ENCODE results near the gene OR51V1. TPM values are rescaled to one million over a fixed set of nuclear protein-coding genes. Genes with fewer than 3 reads are reported as not detected.
A peak's percentile ranks its signal among the peaks of the same experiment; 100 is the strongest.

The OR51V1 gene
- total RNA-seq, 1 donor from 2014 or later: not detected

GRCh38 chr11:5224538-5225479, 24.3 kb upstream of the OR51V1 start:
- no peaks in the 10 kb centered on the region for H3K36me3 ChIP-seq
- H3K4me1 ChIP-seq: no peaks in the 10 kb centered on the region
- H3K27me3 ChIP-seq: no peaks in the 10 kb centered on the region
- no peak for TF ChIP-seq CTCF (IDR thresholded peaks at IDR 0.05)
- intact Hi-C loops (cut with DNase I): no loop called here
- no peak for DNase-seq (ENCODE audit: low spot score in 2 of 2)
- peaks cover 0 to 4% of the 10 kb centered on the region in 2 donors for H3K9me3 ChIP-seq
- no peak overlapping the region for H3K27ac ChIP-seq
- no peak overlapping the region for H3K4me3 ChIP-seq

GRCh38 chr11:5223686-5224085, 23.2 kb upstream of the OR51V1 start:
- Histone ChIP-seq H3K27ac (no peak overlapping the region), H3K36me3 (no peaks in the 10 kb centered on the region), H3K27me3 (no peaks in the 10 kb centered on the region), H3K4me1 (no peaks in the 10 kb centered on the region), H3K4me3 (no peak overlapping the region), H3K9me3 (peaks cover 0 to 4% of the 10 kb centered on the region in 2 donors)
- intact Hi-C loops (cut with DNase I): no loop called here
- no peak for TF ChIP-seq CTCF (IDR thresholded peaks at IDR 0.05)
- no peak for DNase-seq (ENCODE audit: low spot score in 2 of 2)

GRCh38 chr11:5223146-5223545, 22.7 kb upstream of the OR51V1 start:
- H3K4me3 ChIP-seq: no peak overlapping the region
- H3K27me3 ChIP-seq: no peaks in the 10 kb centered on the region
- no peak for TF ChIP-seq CTCF (IDR thresholded peaks at IDR 0.05)
- no peak overlapping the region for H3K27ac ChIP-seq
- intact Hi-C loops (cut with DNase I): no loop called here
- H3K9me3 ChIP-seq: peaks cover 0 to 4% of the 10 kb centered on the region in 2 donors
- H3K4me1 ChIP-seq: no peaks in the 10 kb centered on the region
- H3K36me3 ChIP-seq: no peaks in the 10 kb centered on the region
- no peak for DNase-seq (ENCODE audit: low spot score in 2 of 2)

GRCh38 chr11:5210376-5210885, 9.9 kb upstream of the OR51V1 start:
- intact Hi-C loops (cut with DNase I): no loop called here
- no peaks in the 10 kb centered on the region for H3K4me1 ChIP-seq
- no peak overlapping the region for H3K4me3 ChIP-seq
- H3K27me3 ChIP-seq: no peaks in the 10 kb centered on the region
- no peaks in the 10 kb centered on the region for H3K36me3 ChIP-seq
- no peak overlapping the region for H3K27ac ChIP-seq
- TF ChIP-seq CTCF (IDR thresholded peaks at IDR 0.05): no peak
- no peak for DNase-seq (ENCODE audit: low spot score in 2 of 2)
- H3K9me3 ChIP-seq: no peaks in the 10 kb centered on the region

- DNase-seq (ENCODE audit: low spot score in 2 of 2): no peak
- Histone ChIP-seq H3K36me3 (no peaks in the 10 kb centered on the region), H3K27me3 (no peaks in the 10 kb centered on the region), H3K4me1 (no peaks in the 10 kb centered on the region), H3K9me3 (no peaks in the 10 kb centered on the region), H3K4me3 (no peak overlapping the region), H3K27ac (no peak overlapping the region)
- intact Hi-C loops (cut with DNase I): no loop called here
- TF ChIP-seq CTCF (IDR thresholded peaks at IDR 0.05): peak in 1 of 3 experiments; percentile 40
These were observed 4.3 kb upstream of the OR51V1 start for GRCh38 chr11:5204787-5205186.
